Measurements from ENCODE around the gene OPALIN.

OPALIN gene

DNA sequence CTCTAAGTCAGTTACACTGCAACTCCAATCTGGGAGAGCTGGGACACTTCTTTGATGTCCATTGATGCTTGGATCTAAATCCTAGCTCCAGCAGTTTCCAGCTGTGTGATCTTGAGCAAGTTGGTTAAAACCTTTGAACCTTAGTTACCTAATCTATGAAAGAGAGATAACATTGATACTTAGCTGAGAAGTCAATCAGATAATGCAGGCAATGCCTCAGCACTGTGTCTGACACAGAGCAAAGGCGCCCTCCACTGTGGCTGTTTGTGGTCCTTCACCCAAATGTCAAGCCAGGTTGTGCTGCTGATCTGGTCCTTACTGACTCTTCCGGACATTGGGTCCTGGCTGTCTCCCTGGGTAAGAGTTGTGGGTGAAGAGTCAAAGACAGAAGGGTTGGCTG is 34.4 kb downstream of the OPALIN start:
- Histone ChIP-seq H3K36me3 (replicated peaks in 1 of 2; ENCODE audit: control insufficient read depth in 2 of 2, insufficient read depth in 2 of 2, low read length in 2 of 2) (no peaks in the 10 kb centered on the region), H3K4me1 (ENCODE audit: control insufficient read depth in 2 of 2, insufficient read depth in 1 of 2, low read depth in 1 of 2, low read length in 2 of 2) (no peaks in the 10 kb centered on the region), H3K79me1 (ENCODE audit: low read depth, low read length) (no peaks in the 10 kb centered on the region), H3K9me3 (replicated peaks in 1 of 2; ENCODE audit: control insufficient read depth in 2 of 2, insufficient read depth in 1 of 2, low read depth in 1 of 2, low read length in 2 of 2) (no peaks in the 10 kb centered on the region), H2BK5ac (ENCODE audit: low read length) (no peak overlapping the region), H3K14ac (ENCODE audit: low read length) (no peak overlapping the region), H3K18ac (ENCODE audit: low read length) (no peak overlapping the region), H3K4me2 (ENCODE audit: insufficient read depth, low read length, poor library complexity, severe bottlenecking) (no peak overlapping the region), H3K4ac (ENCODE audit: low read length) (no peak overlapping the region), H4K91ac (ENCODE audit: low read depth, low read length, poor library complexity) (no peak overlapping the region), H2AK5ac (ENCODE audit: low read depth, low read length) (no peak overlapping the region), H3K9ac (ENCODE audit: low read depth, low read length, poor library complexity) (no peak overlapping the region), H2BK120ac (ENCODE audit: low read depth, low read length) (no peak overlapping the region), H3K4me3 (ENCODE audit: low read length in 2 of 2) (no peak overlapping the region), H3K23ac (ENCODE audit: low read depth, low read length, poor library complexity) (no peak overlapping the region), H2AFZ (ENCODE audit: low read length) (no peak overlapping the region), H3K27ac (replicated peaks; ENCODE audit: low read length) (no peak overlapping the region), H3K27me3 (ENCODE audit: control insufficient read depth in 3 of 3, insufficient read depth in 3 of 3, low read depth in 1 of 3, low read length in 3 of 3) (no peaks in the 10 kb centered on the region), H2BK12ac (ENCODE audit: low read length) (no peak overlapping the region), H4K8ac (ENCODE audit: low read depth, low read length) (no peak overlapping the region), H2BK15ac (ENCODE audit: low read length) (no peak overlapping the region)
- no peak for DNase-seq (ENCODE audit: low spot score)
- WGBS, 2 donors (ENCODE audit: extremely low coverage in 2 of 2, insufficient read length in 2 of 2, insufficient replicate concordance in 1 of 2) = no CpG with 5 or more reads among the region's 2 CpGs

DNA sequence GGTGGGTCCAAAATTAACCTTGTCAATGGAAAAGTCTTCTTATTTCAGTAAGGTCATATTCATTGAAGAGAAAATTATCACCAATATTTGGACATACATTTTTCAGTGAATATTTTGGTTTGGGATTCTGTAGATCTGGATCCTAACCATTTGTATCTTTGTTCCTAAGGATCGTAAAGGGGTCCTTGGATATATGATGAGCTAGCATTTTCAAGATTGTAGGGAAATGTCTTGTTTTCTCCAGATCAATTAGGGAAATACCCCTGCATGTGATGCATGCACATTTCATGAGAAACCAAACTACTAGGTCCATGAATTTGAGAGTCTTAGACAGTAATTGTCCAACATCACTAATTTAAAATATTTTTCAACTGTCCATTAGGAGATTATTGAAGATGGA is 36.5 kb downstream of the OPALIN start:
- no peak overlapping the region for H2BK5ac ChIP-seq (ENCODE audit: low read length)
- no peak overlapping the region for H2AK5ac ChIP-seq (ENCODE audit: low read depth, low read length)
- H3K23ac ChIP-seq (ENCODE audit: low read depth, low read length, poor library complexity) = no peak overlapping the region
- H3K4ac ChIP-seq (ENCODE audit: low read length) = no peak overlapping the region
- no peak for DNase-seq (ENCODE audit: low spot score)
- no peak overlapping the region for H4K91ac ChIP-seq (ENCODE audit: low read depth, low read length, poor library complexity)
- H3K9ac ChIP-seq (ENCODE audit: low read depth, low read length, poor library complexity) = no peak overlapping the region
- H3K4me3 ChIP-seq (ENCODE audit: low read length in 2 of 2) = no peak overlapping the region
- no peak overlapping the region for H2BK15ac ChIP-seq (ENCODE audit: low read length)
- H3K4me1 ChIP-seq (ENCODE audit: control insufficient read depth in 2 of 2, insufficient read depth in 1 of 2, low read depth in 1 of 2, low read length in 2 of 2) = no peaks in the 10 kb centered on the region
- no peaks in the 10 kb centered on the region for H3K27me3 ChIP-seq (ENCODE audit: control insufficient read depth in 3 of 3, insufficient read depth in 3 of 3, low read depth in 1 of 3, low read length in 3 of 3)
- H3K36me3 ChIP-seq (replicated peaks in 1 of 2; ENCODE audit: control insufficient read depth in 2 of 2, insufficient read depth in 2 of 2, low read length in 2 of 2) = no peaks in the 10 kb centered on the region
- no peak overlapping the region for H3K27ac ChIP-seq (replicated peaks; ENCODE audit: low read length)
- no peak overlapping the region for H3K18ac ChIP-seq (ENCODE audit: low read length)
- no peaks in the 10 kb centered on the region for H3K79me1 ChIP-seq (ENCODE audit: low read depth, low read length)
- H3K4me2 ChIP-seq (ENCODE audit: insufficient read depth, low read length, poor library complexity, severe bottlenecking) = no peak overlapping the region
- H3K9me3 ChIP-seq (replicated peaks in 1 of 2; ENCODE audit: control insufficient read depth in 2 of 2, insufficient read depth in 1 of 2, low read depth in 1 of 2, low read length in 2 of 2) = no peaks in the 10 kb centered on the region
- H4K8ac ChIP-seq (ENCODE audit: low read depth, low read length) = no peak overlapping the region
- no CpG with 5 or more reads among the region's 1 CpG for WGBS, 2 donors (ENCODE audit: extremely low coverage in 2 of 2, insufficient read length in 2 of 2, insufficient replicate concordance in 1 of 2)
- H2BK12ac ChIP-seq (ENCODE audit: low read length) = no peak overlapping the region
- H2AFZ ChIP-seq (ENCODE audit: low read length) = no peak overlapping the region
- H2BK120ac ChIP-seq (ENCODE audit: low read depth, low read length) = no peak overlapping the region
- H3K14ac ChIP-seq (ENCODE audit: low read length) = no peak overlapping the region

DNA sequence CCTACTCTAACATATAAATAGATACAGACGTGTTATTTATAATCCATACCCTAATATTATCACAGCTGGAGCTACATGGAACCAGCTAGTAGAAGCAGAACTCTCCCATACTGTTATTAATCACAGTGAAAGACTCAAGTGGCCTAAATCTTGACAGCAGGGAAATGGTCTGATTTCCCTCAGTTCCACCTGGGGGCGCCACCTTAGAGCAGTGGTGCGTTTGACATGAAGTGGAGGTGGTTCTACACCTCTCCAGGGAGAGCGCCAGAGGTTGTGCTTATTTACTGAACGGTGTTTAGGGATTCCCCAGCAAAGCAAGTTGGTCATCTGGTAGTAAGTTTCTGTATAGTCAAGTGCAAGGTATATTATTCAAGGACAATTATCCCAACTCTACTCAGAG is 37.0 kb downstream of the OPALIN start:
- no peaks in the 10 kb centered on the region for H3K9me3 ChIP-seq (replicated peaks in 1 of 2; ENCODE audit: control insufficient read depth in 2 of 2, insufficient read depth in 1 of 2, low read depth in 1 of 2, low read length in 2 of 2)
- H2BK15ac ChIP-seq (ENCODE audit: low read length) = no peak overlapping the region
- DNase-seq (ENCODE audit: low spot score) = no peak
- WGBS, 2 donors (ENCODE audit: extremely low coverage in 2 of 2, insufficient read length in 2 of 2, insufficient replicate concordance in 1 of 2) = no CpG with 5 or more reads among the region's 5 CpGs
- no peak overlapping the region for H3K23ac ChIP-seq (ENCODE audit: low read depth, low read length, poor library complexity)
- no peak overlapping the region for H3K4me2 ChIP-seq (ENCODE audit: insufficient read depth, low read length, poor library complexity, severe bottlenecking)
- no peak overlapping the region for H3K4ac ChIP-seq (ENCODE audit: low read length)
- H3K4me1 ChIP-seq (ENCODE audit: control insufficient read depth in 2 of 2, insufficient read depth in 1 of 2, low read depth in 1 of 2, low read length in 2 of 2) = no peaks in the 10 kb centered on the region
- H3K27ac ChIP-seq (replicated peaks; ENCODE audit: low read length) = no peak overlapping the region
- no peak overlapping the region for H3K14ac ChIP-seq (ENCODE audit: low read length)
- no peak overlapping the region for H3K18ac ChIP-seq (ENCODE audit: low read length)
- no peaks in the 10 kb centered on the region for H3K36me3 ChIP-seq (replicated peaks in 1 of 2; ENCODE audit: control insufficient read depth in 2 of 2, insufficient read depth in 2 of 2, low read length in 2 of 2)
- H2BK5ac ChIP-seq (ENCODE audit: low read length) = no peak overlapping the region
- no peak overlapping the region for H3K9ac ChIP-seq (ENCODE audit: low read depth, low read length, poor library complexity)
- H2AK5ac ChIP-seq (ENCODE audit: low read depth, low read length) = no peak overlapping the region
- H4K91ac ChIP-seq (ENCODE audit: low read depth, low read length, poor library complexity) = no peak overlapping the region
- no peak overlapping the region for H2BK12ac ChIP-seq (ENCODE audit: low read length)
- H3K27me3 ChIP-seq (ENCODE audit: control insufficient read depth in 3 of 3, insufficient read depth in 3 of 3, low read depth in 1 of 3, low read length in 3 of 3) = no peaks in the 10 kb centered on the region
- no peak overlapping the region for H2BK120ac ChIP-seq (ENCODE audit: low read depth, low read length)
- H2AFZ ChIP-seq (ENCODE audit: low read length) = no peak overlapping the region
- no peak overlapping the region for H3K4me3 ChIP-seq (ENCODE audit: low read length in 2 of 2)
- H4K8ac ChIP-seq (ENCODE audit: low read depth, low read length) = no peak overlapping the region
- H3K79me1 ChIP-seq (ENCODE audit: low read depth, low read length) = no peaks in the 10 kb centered on the region

DNA sequence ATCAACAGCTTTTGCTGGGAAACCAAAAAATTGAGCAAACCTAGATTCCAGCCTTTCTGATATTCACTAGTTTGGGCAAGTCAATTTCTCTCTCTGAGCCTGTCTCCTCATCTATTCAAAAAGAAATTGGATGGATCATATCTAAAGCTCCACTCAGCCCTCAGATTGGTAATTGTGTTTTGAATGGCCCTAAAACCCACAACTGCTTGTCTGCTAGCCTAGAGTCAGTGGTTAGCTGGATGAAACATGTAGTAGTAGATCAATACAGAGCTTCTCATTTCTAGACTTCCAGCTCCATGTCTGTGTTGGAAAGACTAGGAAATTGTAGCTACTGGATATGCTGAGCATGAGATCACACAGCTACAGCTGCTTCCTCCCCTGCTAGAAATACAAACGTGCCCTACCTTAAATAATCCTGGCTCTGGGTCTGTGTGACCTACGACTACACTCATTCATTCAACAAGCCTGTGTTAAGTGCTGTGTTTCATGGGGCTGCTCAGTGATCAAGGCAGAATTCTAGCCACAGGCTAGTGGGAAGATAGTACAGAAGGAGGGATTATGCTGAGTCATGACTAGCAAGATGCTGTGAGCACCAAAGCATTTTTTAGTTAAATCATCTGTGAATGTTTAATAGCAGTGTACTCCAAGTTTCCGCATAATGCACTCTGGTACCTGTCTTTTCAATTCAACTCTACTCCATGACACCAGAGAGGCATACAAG is 38.9 kb downstream of the OPALIN start:
- Histone ChIP-seq H3K27me3 (ENCODE audit: control insufficient read depth in 3 of 3, insufficient read depth in 3 of 3, low read depth in 1 of 3, low read length in 3 of 3) (no peaks in the 10 kb centered on the region), H2AK5ac (ENCODE audit: low read depth, low read length) (no peak overlapping the region), H3K14ac (ENCODE audit: low read length) (no peak overlapping the region), H3K4me2 (ENCODE audit: insufficient read depth, low read length, poor library complexity, severe bottlenecking) (no peak overlapping the region), H3K23ac (ENCODE audit: low read depth, low read length, poor library complexity) (no peak overlapping the region), H3K9me3 (replicated peaks in 1 of 2; ENCODE audit: control insufficient read depth in 2 of 2, insufficient read depth in 1 of 2, low read depth in 1 of 2, low read length in 2 of 2) (no peaks in the 10 kb centered on the region), H4K91ac (ENCODE audit: low read depth, low read length, poor library complexity) (no peak overlapping the region), H2BK12ac (ENCODE audit: low read length) (no peak overlapping the region), H3K79me1 (ENCODE audit: low read depth, low read length) (no peaks in the 10 kb centered on the region), H3K4me3 (ENCODE audit: low read length in 2 of 2) (no peak overlapping the region), H3K27ac (replicated peaks; ENCODE audit: low read length) (no peak overlapping the region), H3K9ac (ENCODE audit: low read depth, low read length, poor library complexity) (no peak overlapping the region), H3K4me1 (ENCODE audit: control insufficient read depth in 2 of 2, insufficient read depth in 1 of 2, low read depth in 1 of 2, low read length in 2 of 2) (no peaks in the 10 kb centered on the region), H4K8ac (ENCODE audit: low read depth, low read length) (no peak overlapping the region), H2BK15ac (ENCODE audit: low read length) (no peak overlapping the region), H2AFZ (ENCODE audit: low read length) (no peak overlapping the region), H3K36me3 (replicated peaks in 1 of 2; ENCODE audit: control insufficient read depth in 2 of 2, insufficient read depth in 2 of 2, low read length in 2 of 2) (no peaks in the 10 kb centered on the region), H2BK5ac (ENCODE audit: low read length) (no peak overlapping the region), H2BK120ac (ENCODE audit: low read depth, low read length) (no peak overlapping the region), H3K4ac (ENCODE audit: low read length) (no peak overlapping the region), H3K18ac (ENCODE audit: low read length) (no peak overlapping the region)
- WGBS, 2 donors (ENCODE audit: extremely low coverage in 2 of 2, insufficient read length in 2 of 2, insufficient replicate concordance in 1 of 2) = no CpG with 5 or more reads among the region's 3 CpGs
- no peak for DNase-seq (ENCODE audit: low spot score)
